ENCODE measurements around the gene EVPL. TPM values are rescaled to one million over a fixed set of nuclear protein-coding genes. Genes with fewer than 3 reads are reported as not detected.

Gene EVPL
- total and polyA plus RNA-seq, 2 experiments from 2014 or later: 2.0 to 2.7 TPM

DNA sequence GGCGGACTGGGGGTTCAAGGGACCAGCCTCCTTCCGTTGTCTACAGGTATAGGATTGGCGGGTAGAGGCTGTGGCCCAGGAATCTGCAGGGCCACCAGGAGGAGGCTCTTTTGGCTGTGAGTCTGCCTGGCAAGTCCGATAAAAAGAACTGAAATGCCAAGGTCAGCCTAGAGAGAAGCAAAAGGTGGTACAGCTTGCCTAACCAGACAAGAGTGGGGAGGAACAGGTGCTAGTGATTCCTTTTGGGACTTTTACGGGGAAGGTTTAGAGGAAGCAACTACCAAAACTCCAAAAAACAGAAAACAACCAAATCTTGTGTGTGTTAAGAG, 5.6 kb upstream of the EVPL start:
- Histone ChIP-seq H3K9me2 (replicated peaks; ENCODE audit: insufficient read depth) (no peaks in the 10 kb centered on the region), H3K4me2 (no peak overlapping the region), H3K27ac (no peak overlapping the region), H2AFZ (no peak overlapping the region), H3K27me3 (no peaks in the 10 kb centered on the region), H3K36me3 (replicated peaks; ENCODE audit: insufficient read depth, low read depth) (no peaks in the 10 kb centered on the region), H4K20me1 (ENCODE audit: insufficient read depth, poor library complexity, severe bottlenecking) (no peaks in the 10 kb centered on the region), H3K9me3 (ENCODE audit: low read depth) (no peaks in the 10 kb centered on the region), H3K79me2 (no peaks in the 10 kb centered on the region), H3K4me1 (ENCODE audit: insufficient read depth) (peaks cover 16% of the 10 kb centered on the region), H3K4me3 (no peak overlapping the region)
- DNase-seq (ENCODE audit: low spot score): no peak
- TF ChIP-seq CTCF (IDR thresholded peaks at IDR 0.05; ENCODE audit: poor library complexity) (no peak), EZH2 (IDR thresholded peaks at IDR 0.05; ENCODE audit: borderline replicate concordance) (no peak)
- WGBS (ENCODE audit: low lambda C conversion rate, missing lambda C conversion rate): 93% methylated on average over 5 of the region's 5 CpGs

- Histone ChIP-seq H3K4me1 (ENCODE audit: insufficient read depth) (peaks cover 16% of the 10 kb centered on the region), H2AFZ (no peak overlapping the region), H3K27me3 (no peaks in the 10 kb centered on the region), H3K79me2 (no peaks in the 10 kb centered on the region), H3K9me3 (ENCODE audit: low read depth) (no peaks in the 10 kb centered on the region), H3K27ac (no peak overlapping the region), H3K36me3 (replicated peaks; ENCODE audit: insufficient read depth, low read depth) (no peaks in the 10 kb centered on the region), H3K4me2 (no peak overlapping the region), H4K20me1 (ENCODE audit: insufficient read depth, poor library complexity, severe bottlenecking) (no peaks in the 10 kb centered on the region), H3K4me3 (no peak overlapping the region), H3K9me2 (replicated peaks; ENCODE audit: insufficient read depth) (no peaks in the 10 kb centered on the region)
- WGBS (ENCODE audit: low lambda C conversion rate, missing lambda C conversion rate): 87% methylated on average over 20 of the region's 20 CpGs
- no peak for DNase-seq (ENCODE audit: low spot score)
- TF ChIP-seq EZH2phosphoT487 (IDR thresholded peaks at IDR 0.05; ENCODE audit: low read depth, severe bottlenecking, unreplicated experiment) (no peak), CTCF (IDR thresholded peaks at IDR 0.05; ENCODE audit: poor library complexity) (no peak), EZH2 (IDR thresholded peaks at IDR 0.05; ENCODE audit: borderline replicate concordance) (no peak)
Measured at GRCh38 chr17:76032073-76032779, 5.1 kb upstream of the EVPL start.

DNA sequence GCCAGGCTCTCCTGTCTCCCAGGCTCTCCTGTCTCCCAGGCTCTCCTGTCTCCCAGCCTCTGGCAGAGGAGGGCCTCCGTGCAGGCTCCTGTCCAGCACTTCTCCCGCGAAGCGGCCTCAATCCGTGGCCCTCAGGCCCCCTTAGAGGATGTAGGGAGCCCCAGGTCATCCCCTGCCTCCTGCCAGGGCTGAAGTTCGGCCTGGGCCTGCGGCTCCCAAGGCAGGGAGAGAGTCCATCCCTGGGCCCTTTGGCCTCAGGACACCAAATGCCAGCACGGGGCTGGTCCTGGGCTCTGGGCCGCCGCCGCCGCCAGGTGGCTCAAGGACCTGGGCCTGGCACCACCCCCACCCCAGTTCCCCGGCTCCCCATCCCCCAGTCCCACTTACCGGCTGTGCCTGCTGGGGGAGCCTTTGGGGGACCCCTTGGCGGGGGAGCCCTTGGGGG, 370 bp downstream of the EVPL start:
- no peak overlapping the region for H2AFZ ChIP-seq
- no peak overlapping the region for H3K4me3 ChIP-seq
- no peak for DNase-seq (ENCODE audit: low spot score)

More for the DNA sequence above, 370 bp downstream of the EVPL start:
- no peaks in the 10 kb centered on the region for H3K79me2 ChIP-seq
- WGBS (ENCODE audit: low lambda C conversion rate, missing lambda C conversion rate): 85% methylated on average over 8 of the region's 15 CpGs
- no peak overlapping the region for H3K27ac ChIP-seq
- no peak for TF ChIP-seq EZH2 (IDR thresholded peaks at IDR 0.05; ENCODE audit: borderline replicate concordance)
- TF ChIP-seq CTCF (IDR thresholded peaks at IDR 0.05; ENCODE audit: poor library complexity): no peak
- TF ChIP-seq EZH2phosphoT487 (IDR thresholded peaks at IDR 0.05; ENCODE audit: low read depth, severe bottlenecking, unreplicated experiment): no peak
- H3K9me2 ChIP-seq (replicated peaks; ENCODE audit: insufficient read depth): no peaks in the 10 kb centered on the region
- no peaks in the 10 kb centered on the region for H3K36me3 ChIP-seq (replicated peaks; ENCODE audit: insufficient read depth, low read depth)
- H3K4me2 ChIP-seq: no peak overlapping the region
- peaks cover 11% of the 10 kb centered on the region for H3K4me1 ChIP-seq (ENCODE audit: insufficient read depth)
- no peaks in the 10 kb centered on the region for H3K9me3 ChIP-seq (ENCODE audit: low read depth)
- H4K20me1 ChIP-seq (ENCODE audit: insufficient read depth, poor library complexity, severe bottlenecking): no peaks in the 10 kb centered on the region
- H3K27me3 ChIP-seq: no peaks in the 10 kb centered on the region
